HL-60/S4 treated with phorbol 12-myristate 13-acetate at 8.2 ng/mL for 4 days and 3 days (cell line): ENCODE measurements around the gene SNAP47.

Source experiments
- in situ Hi-C: fragments of 300-500 bp; cut with MboI; formaldehyde crosslinking; loops from 2 replicates; pipeline ENCODE4 v1.15.0; 2022; ENCODE audit warnings: low sequenced_read_pairs

SNAP47 gene

GRCh38 chr1:227795732-227796131 is 60.5 kb downstream of the SNAP47 start:
- in situ Hi-C loops, result no loop called here

- in situ Hi-C loops, result no loop called here
Measured at GRCh38 chr1:227796359-227796915, 61.2 kb downstream of the SNAP47 start.

GRCh38 chr1:227797144-227797543 is 61.9 kb downstream of the SNAP47 start:
- in situ Hi-C loops, result no loop called here

GRCh38 chr1:227797625-227798024 is 62.4 kb downstream of the SNAP47 start:
- in situ Hi-C loops, result no loop called here

- in situ Hi-C loops, result no loop called here
Measured at GRCh38 chr1:227798078-227798802, 63.0 kb downstream of the SNAP47 start.

GRCh38 chr1:227799756-227800155 is 64.5 kb downstream of the SNAP47 start:
- in situ Hi-C loops, result no loop called here

- in situ Hi-C loops, result no loop called here
Measured at GRCh38 chr1:227803933-227804332, 68.7 kb downstream of the SNAP47 start.

- in situ Hi-C loops, result no loop called here
Measured at GRCh38 chr1:227805606-227806197, 70.5 kb downstream of the SNAP47 start.

GRCh38 chr1:227808566-227808965 is 73.3 kb downstream of the SNAP47 start:
- in situ Hi-C loops, result no loop called here

- in situ Hi-C loops, result no loop called here
Measured at GRCh38 chr1:227809026-227809425, 73.8 kb downstream of the SNAP47 start.

GRCh38 chr1:227813962-227814361 is 78.7 kb downstream of the SNAP47 start:
- in situ Hi-C loops, result no loop called here

GRCh38 chr1:227815468-227816409 is 80.5 kb downstream of the SNAP47 start, which contains the start of gene PRSS38:
Gene PRSS38, plus strand, starts transcription at chr1:227815675. Its CDS starts 42 bp downstream, at chr1:227815717.
- in situ Hi-C loops, result no loop called here

GRCh38 chr1:227816750-227817446 is 81.7 kb downstream of the SNAP47 start:
- in situ Hi-C loops, result no loop called here

- in situ Hi-C loops, result no loop called here
Measured at GRCh38 chr1:227823537-227823936, 88.3 kb downstream of the SNAP47 start.

- in situ Hi-C loops, result no loop called here
Measured at GRCh38 chr1:227824204-227824603, 89.0 kb downstream of the SNAP47 start.

GRCh38 chr1:227828786-227829185 is 93.6 kb downstream of the SNAP47 start:
- in situ Hi-C loops, result no loop called here
